Thoracic aorta (tissue), 2 donors: ENCODE measurements around the gene OBSCN. TPM values are rescaled to one million over a fixed set of nuclear protein-coding genes. Genes with fewer than 3 reads are reported as not detected.
"Not testable (repeated sequence)": the region's sequence is repeated elsewhere in the genome, so short reads cannot be mapped to it uniquely, and the experiment has no call there.

Source experiments
- ATAC-seq: fragments of 150-250 bp; one replicate; pipeline ENCODE4 v1.8.0; 2017; ENCODE audit warnings: low read depth; ENCODE audit not compliant: insufficient number of reproducible peaks, low FRiP score
- DNase-seq: peaks from one replicate; pipeline ENCODE4 v3.0.0-alpha.2; 2020; ENCODE audit warnings: low spot score
- H3K27ac ChIP-seq, 2 donors: fragments of 200-600 bp; sonication (generic); 1 replicate in 1 of 2; 2 replicates in 1 of 2; pipeline ENCODE4 v1.5.1; 2016; ENCODE audit warnings: mild to moderate bottlenecking in 2 of 2, moderate library complexity in 2 of 2
- H3K27me3 ChIP-seq: fragments of 200-600 bp; sonication (generic); replicated peaks from 2 replicates; pipeline ENCODE4 v1.6.0; 2016; ENCODE audit warnings: mild to moderate bottlenecking; ENCODE audit not compliant: insufficient read depth
- H3K36me3 ChIP-seq: fragments of 200-600 bp; sonication (generic); one replicate; pipeline ENCODE4 v1.5.1; 2016
- H3K4me1 ChIP-seq, 2 donors: fragments of 200-600 bp; sonication (generic); 1 replicate in 1 of 2; 2 replicates in 1 of 2; pipeline versions ENCODE4 v1.5.1 to v1.6.0; 2016; ENCODE audit warnings: low read depth in 2 of 2, mild to moderate bottlenecking in 1 of 2; ENCODE audit not compliant: control insufficient read depth in 1 of 2
- H3K4me3 ChIP-seq: fragments of 200-600 bp; sonication (generic); 2 replicates; pipeline ENCODE4 v1.5.1; 2016; ENCODE audit warnings: mild to moderate bottlenecking
- H3K9me3 ChIP-seq: fragments of 200-600 bp; sonication (generic); 2 replicates; pipeline ENCODE4 v1.5.1; 2016
- total RNA-seq, 2 donors: library from RNA; depleted of rRNA; stranded (reverse); fragments of >200 nt; gene quantifications; one replicate each; pipeline versions ENCODE4 v1.1.0 to v1.2.3, GENCODE V29; 2016
- TF ChIP-seq, protein P1 (sequence below): fragments of 200-600 bp; sonication (generic); IDR thresholded peaks from one replicate; pipeline ENCODE4 v1.5.1; 2019; ENCODE audit warnings: antibody characterized with exemption

OBSCN gene
- total RNA-seq, 2 donors from 2014 or later: 22.3 to 40.2 TPM

DNA sequence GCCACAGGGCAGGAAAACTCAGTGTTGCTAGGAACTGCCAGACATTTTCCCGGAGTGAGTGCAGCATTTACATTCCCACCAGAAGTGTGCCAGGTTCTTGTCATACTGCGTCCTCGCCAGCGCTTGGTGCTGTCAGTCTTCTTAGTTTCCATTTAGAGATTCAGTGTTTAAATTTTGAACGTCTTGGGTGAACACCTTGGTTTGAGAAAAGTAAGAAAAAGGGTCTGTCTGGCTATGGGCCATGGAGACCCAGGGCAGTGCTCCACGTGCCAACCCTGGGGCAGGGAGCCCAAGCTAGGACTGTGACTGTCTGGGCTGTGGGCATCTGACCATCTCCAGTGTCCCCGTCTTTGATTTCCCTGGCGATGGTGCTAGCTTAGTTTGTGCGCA lies 26.2 kb upstream of the OBSCN start:
- no peaks in the 10 kb centered on the region for H3K27me3 ChIP-seq
- TF ChIP-seq, protein P1, sequence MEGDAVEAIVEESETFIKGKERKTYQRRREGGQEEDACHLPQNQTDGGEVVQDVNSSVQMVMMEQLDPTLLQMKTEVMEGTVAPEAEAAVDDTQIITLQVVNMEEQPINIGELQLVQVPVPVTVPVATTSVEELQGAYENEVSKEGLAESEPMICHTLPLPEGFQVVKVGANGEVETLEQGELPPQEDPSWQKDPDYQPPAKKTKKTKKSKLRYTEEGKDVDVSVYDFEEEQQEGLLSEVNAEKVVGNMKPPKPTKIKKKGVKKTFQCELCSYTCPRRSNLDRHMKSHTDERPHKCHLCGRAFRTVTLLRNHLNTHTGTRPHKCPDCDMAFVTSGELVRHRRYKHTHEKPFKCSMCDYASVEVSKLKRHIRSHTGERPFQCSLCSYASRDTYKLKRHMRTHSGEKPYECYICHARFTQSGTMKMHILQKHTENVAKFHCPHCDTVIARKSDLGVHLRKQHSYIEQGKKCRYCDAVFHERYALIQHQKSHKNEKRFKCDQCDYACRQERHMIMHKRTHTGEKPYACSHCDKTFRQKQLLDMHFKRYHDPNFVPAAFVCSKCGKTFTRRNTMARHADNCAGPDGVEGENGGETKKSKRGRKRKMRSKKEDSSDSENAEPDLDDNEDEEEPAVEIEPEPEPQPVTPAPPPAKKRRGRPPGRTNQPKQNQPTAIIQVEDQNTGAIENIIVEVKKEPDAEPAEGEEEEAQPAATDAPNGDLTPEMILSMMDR: no peak
- no peaks in the 10 kb centered on the region for H3K9me3 ChIP-seq
- no peak overlapping the region for H3K4me3 ChIP-seq
- no peak overlapping the region for H3K27ac ChIP-seq
- DNase-seq (no peak), ATAC-seq (no peak)
- H3K36me3 ChIP-seq: no peaks in the 10 kb centered on the region
- H3K4me1 ChIP-seq: no peaks in the 10 kb centered on the region

DNA sequence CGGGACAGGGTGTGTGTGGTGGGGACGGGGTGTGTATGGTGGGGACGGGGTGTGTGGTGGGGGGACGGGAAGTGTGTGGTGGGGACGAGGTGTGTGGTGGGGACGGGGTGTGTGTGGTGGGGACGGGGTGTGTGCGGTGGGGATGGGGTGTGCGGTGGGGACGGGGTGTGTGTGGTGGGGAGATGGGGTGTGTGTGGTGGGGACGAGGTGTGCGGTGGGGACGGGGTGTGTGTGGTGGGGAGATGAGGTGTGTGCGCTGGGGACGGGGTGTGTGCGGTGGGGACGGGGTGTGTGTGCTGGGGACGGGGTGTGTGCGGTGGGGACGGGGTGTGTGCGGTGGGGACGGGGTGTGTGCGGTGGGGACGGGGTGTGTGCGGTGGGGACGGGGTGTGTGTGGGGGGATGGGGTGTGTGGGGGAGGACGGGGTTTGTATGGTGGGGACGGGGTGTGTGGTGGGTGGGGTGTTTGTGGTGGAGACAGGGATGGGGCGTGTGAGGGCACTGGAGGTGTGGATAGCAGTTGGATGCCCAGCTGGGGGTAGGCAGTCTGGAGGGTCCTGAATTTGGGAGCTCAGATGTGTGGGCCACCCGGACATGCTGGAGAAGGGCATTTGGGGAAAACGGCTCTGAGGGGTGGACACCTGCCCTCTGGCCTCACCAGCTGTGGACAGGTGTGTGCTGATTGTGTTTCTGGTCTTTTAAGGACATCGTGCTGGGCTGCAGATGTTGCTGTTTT lies 25.4 kb upstream of the OBSCN start:
- H3K4me1 ChIP-seq: no peaks in the 10 kb centered on the region
- ATAC-seq (no peak), DNase-seq (no peak)
- no peaks in the 10 kb centered on the region for H3K36me3 ChIP-seq
- TF ChIP-seq, protein P1: no peak
- no peak overlapping the region for H3K4me3 ChIP-seq
- no peaks in the 10 kb centered on the region for H3K9me3 ChIP-seq
- no peak overlapping the region for H3K27ac ChIP-seq
- H3K27me3 ChIP-seq: no peaks in the 10 kb centered on the region

DNA sequence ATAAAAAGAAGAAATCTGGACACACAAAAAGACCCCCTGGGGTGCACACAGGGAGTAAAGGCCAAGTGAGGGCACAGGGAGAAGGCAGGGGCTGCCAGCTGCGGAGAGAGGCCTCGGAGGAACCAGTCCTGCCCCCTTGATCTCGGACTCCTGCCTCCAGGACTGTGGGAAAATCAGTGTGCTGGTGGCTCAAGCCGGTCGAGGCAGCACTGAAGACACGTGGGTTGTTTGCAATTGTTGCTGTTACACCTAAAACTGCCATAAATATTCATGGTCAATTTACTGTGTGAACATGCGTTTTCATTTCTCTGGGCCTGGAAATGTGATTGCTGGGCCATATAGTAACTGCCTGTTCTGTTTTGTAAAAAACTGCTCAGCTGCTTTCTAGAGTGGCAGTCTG lies 23.7 kb upstream of the OBSCN start:
- Histone ChIP-seq H3K27ac (no peak overlapping the region), H3K36me3 (no peaks in the 10 kb centered on the region), H3K4me1 (no peaks in the 10 kb centered on the region), H3K27me3 (no peaks in the 10 kb centered on the region), H3K4me3 (no peak overlapping the region), H3K9me3 (no peaks in the 10 kb centered on the region)
- ATAC-seq (no peak), DNase-seq (no peak)
- TF ChIP-seq, protein P1: no peak

DNA sequence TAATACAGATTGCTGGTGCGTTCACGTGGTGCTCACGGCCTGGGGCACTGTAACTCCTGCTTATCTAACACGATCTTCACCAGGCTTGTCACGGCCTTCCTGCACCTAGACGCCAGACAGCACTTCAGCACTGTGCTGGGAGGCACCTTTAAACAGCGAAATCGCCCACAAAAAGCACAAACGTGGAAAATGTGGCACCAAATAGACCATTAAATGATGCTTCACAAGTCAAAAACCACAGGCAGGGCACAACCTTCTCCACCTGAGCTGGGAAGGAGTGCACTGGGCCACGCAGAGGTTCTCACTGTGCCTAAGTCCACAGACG lies 22.2 kb upstream of the OBSCN start:
- H3K27me3 ChIP-seq: no peaks in the 10 kb centered on the region
- H3K27ac ChIP-seq: no peak overlapping the region
- TF ChIP-seq, protein P1: no peak
- ATAC-seq (no peak), DNase-seq (no peak)
- H3K9me3 ChIP-seq: no peaks in the 10 kb centered on the region
- H3K4me1 ChIP-seq: no peaks in the 10 kb centered on the region
- no peak overlapping the region for H3K4me3 ChIP-seq
- H3K36me3 ChIP-seq: no peaks in the 10 kb centered on the region

DNA sequence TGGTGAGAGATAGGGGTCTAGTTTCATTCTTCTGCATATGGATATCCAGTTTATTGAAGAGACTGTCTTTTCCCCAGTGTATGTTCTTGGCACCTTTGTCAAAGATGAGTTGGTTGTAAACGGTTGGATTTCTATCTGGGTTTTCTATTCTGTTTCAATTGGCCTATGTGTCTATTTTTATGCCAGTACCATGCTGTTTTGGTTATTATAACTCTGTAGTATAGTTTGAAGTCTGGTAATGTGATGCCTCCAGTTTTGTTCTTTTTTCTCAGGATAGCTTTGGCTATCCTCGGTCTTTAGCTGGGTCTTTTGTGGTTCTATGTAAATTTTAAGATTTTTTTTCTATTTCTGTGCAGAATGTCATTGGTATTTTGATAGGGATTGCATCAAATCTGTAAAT lies 19.6 kb upstream of the OBSCN start:
- H3K4me3 ChIP-seq, H3K4me1 ChIP-seq, H3K36me3 ChIP-seq, H3K27ac ChIP-seq, DNase-seq, H3K9me3 ChIP-seq, H3K27me3 ChIP-seq, ATAC-seq: not testable (repeated sequence)

DNA sequence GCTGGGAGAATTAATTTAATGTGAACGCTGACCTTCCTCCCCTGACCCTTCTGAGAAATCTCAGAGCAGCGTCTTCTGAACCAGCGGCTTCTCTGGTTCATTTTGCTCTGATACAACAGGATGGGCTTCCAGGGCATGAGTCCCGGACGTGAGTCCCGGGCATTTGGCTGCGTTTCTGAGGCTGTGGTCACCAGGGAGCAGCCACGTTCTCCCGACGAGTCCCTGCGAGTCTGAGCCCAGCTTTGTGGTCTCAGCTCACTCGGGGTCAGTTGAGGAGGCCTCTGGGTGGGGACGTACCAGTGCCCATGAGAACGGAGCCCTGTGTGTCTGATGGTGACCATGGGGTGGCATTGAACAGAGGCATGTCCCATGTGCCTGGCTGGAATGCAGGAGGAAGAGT lies 17.7 kb upstream of the OBSCN start:
- TF ChIP-seq, protein P1: no peak
- Histone ChIP-seq H3K27ac (no peak overlapping the region), H3K9me3 (no peaks in the 10 kb centered on the region), H3K4me3 (no peak overlapping the region), H3K36me3 (no peaks in the 10 kb centered on the region), H3K4me1 (no peaks in the 10 kb centered on the region), H3K27me3 (no peaks in the 10 kb centered on the region)
- ATAC-seq: no peak
- DNase-seq: no peak
